Measurements from ENCODE around the gene CCR9.

Gene CCR9

GRCh38 chr3:45950131-45950530 lies 63.8 kb downstream of the CCR9 start:
- Histone ChIP-seq H3K4me3 (ENCODE audit: severe bottlenecking) (no peak overlapping the region), H3K9me3 (ENCODE audit: severe bottlenecking) (no peaks in the 10 kb centered on the region), H3K4me1 (ENCODE audit: insufficient read depth, poor library complexity, severe bottlenecking) (no peaks in the 10 kb centered on the region), H3K27me3 (ENCODE audit: insufficient read depth, poor library complexity, severe bottlenecking) (no peaks in the 10 kb centered on the region), H3K36me3 (ENCODE audit: low read depth) (peaks cover 36% of the 10 kb centered on the region), H3K27ac (ENCODE audit: poor library complexity, severe bottlenecking) (no peak overlapping the region)
- no peak for ATAC-seq (ENCODE audit: low read depth)
- no peak for TF ChIP-seq CTCF (IDR thresholded peaks at IDR 0.05; ENCODE audit: poor library complexity, severe bottlenecking)
- no peak for DNase-seq (ENCODE audit: low spot score)

GRCh38 chr3:45950686-45951600 lies 64.6 kb downstream of the CCR9 start:
- H3K9me3 ChIP-seq (ENCODE audit: severe bottlenecking) = no peaks in the 10 kb centered on the region

GRCh38 chr3:45951946-45952345 lies 65.6 kb downstream of the CCR9 start:
- DNase-seq (ENCODE audit: low spot score) (no peak), ATAC-seq (ENCODE audit: low read depth) (no peak)
- peaks cover 6% of the 10 kb centered on the region for H3K4me1 ChIP-seq (ENCODE audit: insufficient read depth, poor library complexity, severe bottlenecking)
- no peaks in the 10 kb centered on the region for H3K9me3 ChIP-seq (ENCODE audit: severe bottlenecking)
- no peak for TF ChIP-seq CTCF (IDR thresholded peaks at IDR 0.05; ENCODE audit: poor library complexity, severe bottlenecking)
- H3K36me3 ChIP-seq (ENCODE audit: low read depth) = peaks cover 42% of the 10 kb centered on the region
- H3K27ac ChIP-seq (ENCODE audit: poor library complexity, severe bottlenecking) = no peak overlapping the region
- H3K27me3 ChIP-seq (ENCODE audit: insufficient read depth, poor library complexity, severe bottlenecking) = no peaks in the 10 kb centered on the region
- no peak overlapping the region for H3K4me3 ChIP-seq (ENCODE audit: severe bottlenecking)

More at GRCh38 chr3:45950686-45951600, 64.6 kb downstream of the CCR9 start:
- no peak for TF ChIP-seq CTCF (IDR thresholded peaks at IDR 0.05; ENCODE audit: poor library complexity, severe bottlenecking)
- H3K36me3 ChIP-seq (ENCODE audit: low read depth) = peaks cover 39% of the 10 kb centered on the region
- ATAC-seq (ENCODE audit: low read depth) = no peak
- H3K4me3 ChIP-seq (ENCODE audit: severe bottlenecking) = no peak overlapping the region
- H3K27me3 ChIP-seq (ENCODE audit: insufficient read depth, poor library complexity, severe bottlenecking) = no peaks in the 10 kb centered on the region
- H3K27ac ChIP-seq (ENCODE audit: poor library complexity, severe bottlenecking) = no peak overlapping the region
- no peak for DNase-seq (ENCODE audit: low spot score)
- H3K4me1 ChIP-seq (ENCODE audit: insufficient read depth, poor library complexity, severe bottlenecking) = no peaks in the 10 kb centered on the region

- DNase-seq (ENCODE audit: low spot score) (no peak), ATAC-seq (ENCODE audit: low read depth) (no peak)
- Histone ChIP-seq H3K27ac (ENCODE audit: poor library complexity, severe bottlenecking) (no peak overlapping the region), H3K4me3 (ENCODE audit: severe bottlenecking) (no peak overlapping the region), H3K4me1 (ENCODE audit: insufficient read depth, poor library complexity, severe bottlenecking) (peaks cover 6% of the 10 kb centered on the region), H3K9me3 (ENCODE audit: severe bottlenecking) (no peaks in the 10 kb centered on the region), H3K36me3 (ENCODE audit: low read depth) (peaks cover 43% of the 10 kb centered on the region), H3K27me3 (ENCODE audit: insufficient read depth, poor library complexity, severe bottlenecking) (no peaks in the 10 kb centered on the region)
- TF ChIP-seq CTCF (IDR thresholded peaks at IDR 0.05; ENCODE audit: poor library complexity, severe bottlenecking) = no peak
Observed at GRCh38 chr3:45952456-45952855, 66.1 kb downstream of the CCR9 start.
